SIG-M5 treated with dmso at 0.1 percent for 504 hours (cell line): ENCODE data around the gene RNASEH2B.

Experiments
- DNase-seq: peaks from one replicate; lab custom pipeline; 2025; ENCODE audit not compliant: unreplicated experiment; lab: John Stamatoyannopoulos, UW

RNASEH2B gene

GRCh38 chr13:50905256-50905655 lies 4.3 kb upstream of the RNASEH2B start:
- no peak for DNase-seq

GRCh38 chr13:50907781-50908180 lies 1.8 kb upstream of the RNASEH2B start:
- no peak for DNase-seq

GRCh38 chr13:50908371-50908770 lies 1.2 kb upstream of the RNASEH2B start:
- DNase-seq: no peak

- peak; percentile 58 for DNase-seq
Measured at GRCh38 chr13:50910485-50910805, 854 bp downstream of the RNASEH2B start.

GRCh38 chr13:50911081-50911631 lies 1.6 kb downstream of the RNASEH2B start:
- DNase-seq: peak; percentile 68

GRCh38 chr13:50911937-50912795 lies 2.6 kb downstream of the RNASEH2B start:
- DNase-seq: peak; percentile 99

- DNase-seq: no peak
Measured at GRCh38 chr13:50912851-50913250, 3.3 kb downstream of the RNASEH2B start.

GRCh38 chr13:50914176-50914700 lies 4.6 kb downstream of the RNASEH2B start:
- peak; percentile 29 for DNase-seq

- DNase-seq: peak; percentile 57
Measured at GRCh38 chr13:50914848-50915247, 5.3 kb downstream of the RNASEH2B start.

- DNase-seq: peak; percentile 77
Measured at GRCh38 chr13:50915565-50915964, 6.0 kb downstream of the RNASEH2B start.

GRCh38 chr13:50916701-50917184 lies 7.2 kb downstream of the RNASEH2B start:
- peak; percentile 97 for DNase-seq

- DNase-seq: no peak
Measured at GRCh38 chr13:50917572-50917971, 8.0 kb downstream of the RNASEH2B start.

- peak; percentile 34 for DNase-seq
Measured at GRCh38 chr13:50918567-50918966, 9.0 kb downstream of the RNASEH2B start.

- peak; percentile 93 for DNase-seq
Measured at GRCh38 chr13:50919277-50919676, 9.7 kb downstream of the RNASEH2B start.

GRCh38 chr13:50921706-50922105 lies 12.1 kb downstream of the RNASEH2B start:
- DNase-seq: peak; percentile 38

GRCh38 chr13:50923272-50923671 lies 13.7 kb downstream of the RNASEH2B start:
- peak; percentile 30 for DNase-seq

- DNase-seq: no peak
Measured at GRCh38 chr13:50924025-50924424, 14.4 kb downstream of the RNASEH2B start.

- peak; percentile 22 for DNase-seq
Measured at GRCh38 chr13:50927701-50928100, 18.1 kb downstream of the RNASEH2B start.

- no peak for DNase-seq
Measured at GRCh38 chr13:50928102-50928501, 18.5 kb downstream of the RNASEH2B start.

GRCh38 chr13:50928659-50929462 lies 19.3 kb downstream of the RNASEH2B start:
- DNase-seq: no peak

- no peak for DNase-seq
Measured at GRCh38 chr13:50932091-50932490, 22.5 kb downstream of the RNASEH2B start.
